ENCODE data around the gene CDKN2D. TPM values are rescaled to one million over a fixed set of nuclear protein-coding genes. Genes with fewer than 3 reads are reported as not detected.

Gene CDKN2D
- total RNA-seq, 1 donor from 2014 or later: 5.4 TPM

DNA sequence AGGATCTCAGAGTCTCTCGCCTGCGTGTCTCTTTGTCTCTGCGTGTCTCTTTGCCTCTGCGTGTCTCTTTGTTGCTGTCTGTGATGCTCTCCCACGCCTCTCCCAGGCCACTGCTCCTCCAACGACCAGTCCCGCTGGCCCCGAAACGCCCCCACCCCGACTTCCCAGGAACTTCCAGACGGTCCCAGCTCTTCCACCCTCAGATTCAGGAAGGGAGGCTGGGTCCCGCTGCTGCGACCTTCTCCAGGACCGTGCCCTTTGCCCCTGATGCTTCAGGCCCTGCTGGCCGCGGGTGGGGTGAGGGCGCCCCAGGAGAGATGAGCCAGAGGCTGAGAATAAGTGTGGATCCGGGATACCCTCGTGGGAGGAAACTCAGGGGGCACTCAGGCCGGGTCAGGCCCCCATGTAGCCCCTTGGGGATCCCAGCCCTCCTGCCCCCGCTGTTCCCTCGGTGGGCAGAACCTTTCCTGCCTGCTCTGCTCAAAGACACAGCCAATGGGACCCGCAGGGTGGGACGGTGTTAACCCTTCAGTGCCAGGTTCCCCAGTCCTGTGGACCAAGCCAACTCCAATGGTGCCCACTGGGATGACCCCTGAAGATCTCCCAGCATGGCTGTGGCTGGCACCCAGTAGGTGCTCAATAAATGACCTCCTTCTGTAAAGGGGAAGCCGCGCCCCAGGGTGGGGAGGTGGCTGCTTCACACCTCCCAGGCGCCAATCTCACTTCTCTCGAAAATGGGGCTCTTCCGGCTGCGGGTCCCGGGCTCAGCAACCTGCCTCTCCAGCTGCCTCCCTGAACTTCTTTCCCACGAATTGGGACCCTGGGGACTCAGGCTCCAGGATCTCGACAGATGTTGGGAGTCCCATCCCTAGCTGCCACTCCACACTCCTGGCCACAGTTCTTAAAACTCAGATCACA lies 50.1 kb downstream of the CDKN2D start:
- H3K79me2 ChIP-seq (ENCODE audit: insufficient read depth, low read length): no peaks in the 10 kb centered on the region
- no peaks in the 10 kb centered on the region for H3K36me3 Mint-ChIP-seq (ENCODE audit: low read depth, unreplicated experiment)
- no peak for DNase-seq (ENCODE audit: low read depth)
- peaks cover 8% of the 10 kb centered on the region for H3K4me1 Mint-ChIP-seq (ENCODE audit: low read depth, unreplicated experiment)
- peaks cover 45% of the 10 kb centered on the region for H3K27me3 Mint-ChIP-seq (ENCODE audit: low read depth, unreplicated experiment)
- H3K9ac ChIP-seq (ENCODE audit: low read length): no peak overlapping the region
- no peaks in the 10 kb centered on the region for H4K20me1 ChIP-seq (ENCODE audit: insufficient read depth, low read length)
- H3K27me3 ChIP-seq (ENCODE audit: insufficient read depth, low read length): peaks cover 55% of the 10 kb centered on the region
- no peak overlapping the region for H3K27ac ChIP-seq (ENCODE audit: low read depth, low read length)
- peak overlapping the region; percentile 43 for H2AFZ ChIP-seq (ENCODE audit: low read depth, low read length)
- no peak overlapping the region for H3K27ac Mint-ChIP-seq (ENCODE audit: unreplicated experiment)
- H3K4me3 ChIP-seq (ENCODE audit: insufficient read depth, low read depth, low read length): no peak overlapping the region
- H3K9me3 Mint-ChIP-seq (ENCODE audit: unreplicated experiment): no peaks in the 10 kb centered on the region
- H3K9me3 ChIP-seq (ENCODE audit: insufficient read depth, low read depth, low read length): no peaks in the 10 kb centered on the region
- H3K4me2 ChIP-seq (ENCODE audit: low read length): peak overlapping the region; percentile 79
- TF ChIP-seq EZH2 (IDR thresholded peaks at IDR 0.05; ENCODE audit: insufficient read depth, low read length): no peak
- no peak for TF ChIP-seq CTCF (IDR thresholded peaks at IDR 0.05; ENCODE audit: insufficient read depth, low read depth, low read length)
- H3K4me1 ChIP-seq (ENCODE audit: insufficient read depth, low read length): peaks cover 4% of the 10 kb centered on the region
- FAIRE-seq: no peak
- peak overlapping the region; percentile 76 for H3K4me3 Mint-ChIP-seq (ENCODE audit: unreplicated experiment)
- H3K36me3 ChIP-seq (ENCODE audit: insufficient read depth, low read length): no peaks in the 10 kb centered on the region

DNA sequence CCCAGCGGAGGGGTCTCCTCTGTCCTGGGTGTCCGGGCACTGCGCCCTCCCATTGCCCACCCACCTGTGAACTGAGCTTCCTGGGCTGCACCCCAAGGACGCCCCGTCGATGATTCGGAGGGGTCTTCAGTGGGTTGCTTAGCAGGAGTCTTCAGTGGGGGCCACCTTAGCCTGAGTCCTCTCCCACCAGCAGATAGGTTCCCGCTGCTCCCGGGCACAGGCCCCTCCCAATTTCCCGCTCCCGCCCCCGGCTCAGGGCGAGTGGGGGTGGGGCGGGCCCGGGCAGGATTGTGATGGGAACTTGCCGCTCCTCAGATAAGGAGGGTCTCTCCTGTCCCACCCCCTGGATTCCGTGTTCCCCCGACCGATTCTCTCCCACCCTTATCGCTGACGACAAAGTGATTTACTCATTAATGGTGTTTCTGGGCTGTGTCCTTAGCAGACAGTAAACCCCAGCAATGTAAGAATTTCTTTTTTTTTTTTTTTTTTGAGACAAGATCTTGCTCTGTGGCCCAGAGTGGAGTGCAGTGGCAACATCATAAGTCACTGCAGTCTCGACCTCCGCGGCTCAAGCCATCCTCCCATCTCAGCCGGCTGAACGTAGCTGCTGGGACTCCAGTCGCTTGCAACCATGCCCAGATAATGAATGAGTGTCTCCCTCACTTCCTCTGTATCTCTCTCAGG lies 50.9 kb downstream of the CDKN2D start:
- Mint-ChIP-seq H3K27ac (ENCODE audit: unreplicated experiment) (peak overlapping the region; percentile 18), H3K27me3 (ENCODE audit: low read depth, unreplicated experiment) (peaks cover 49% of the 10 kb centered on the region), H3K4me3 (ENCODE audit: unreplicated experiment) (peak overlapping the region; percentile 76), H3K9me3 (ENCODE audit: unreplicated experiment) (peaks cover 3% of the 10 kb centered on the region), H3K36me3 (ENCODE audit: low read depth, unreplicated experiment) (peaks cover 4% of the 10 kb centered on the region), H3K4me1 (ENCODE audit: low read depth, unreplicated experiment) (peaks cover 8% of the 10 kb centered on the region)
- TF ChIP-seq EZH2 (IDR thresholded peaks at IDR 0.05; ENCODE audit: insufficient read depth, low read length) (no peak), CTCF (IDR thresholded peaks at IDR 0.05; ENCODE audit: insufficient read depth, low read depth, low read length) (no peak)
- no peak for FAIRE-seq
- no peaks in the 10 kb centered on the region for H4K20me1 ChIP-seq (ENCODE audit: insufficient read depth, low read length)
- no peak overlapping the region for H3K27ac ChIP-seq (ENCODE audit: low read depth, low read length)
- H3K4me2 ChIP-seq (ENCODE audit: low read length): peak overlapping the region; percentile 79
- no peaks in the 10 kb centered on the region for H3K36me3 ChIP-seq (ENCODE audit: insufficient read depth, low read length)
- H3K9ac ChIP-seq (ENCODE audit: low read length): no peak overlapping the region
- H3K4me3 ChIP-seq (ENCODE audit: insufficient read depth, low read depth, low read length): peak overlapping the region; percentile 33
- peaks cover 63% of the 10 kb centered on the region for H3K27me3 ChIP-seq (ENCODE audit: insufficient read depth, low read length)
- H3K79me2 ChIP-seq (ENCODE audit: insufficient read depth, low read length): no peaks in the 10 kb centered on the region
- peak overlapping the region; percentile 64 for H2AFZ ChIP-seq (ENCODE audit: low read depth, low read length)
- H3K9me3 ChIP-seq (ENCODE audit: insufficient read depth, low read depth, low read length): no peaks in the 10 kb centered on the region
- peaks cover 4% of the 10 kb centered on the region for H3K4me1 ChIP-seq (ENCODE audit: insufficient read depth, low read length)
- no peak for DNase-seq (ENCODE audit: low read depth)
